Astrocyte of the spinal cord (primary cell): Measurements from ENCODE around the gene TRIM38.

Experiments used
- DNase-seq: peaks from one replicate; pipeline ENCODE4 v3.0.0; 2011; ENCODE audit warnings: low read depth, low spot score
- H3K4me3 ChIP-seq: 2 replicates; pipeline ENCODE4 v1.5.1; 2011; ENCODE audit warnings: low read depth, mild to moderate bottlenecking, low read length, moderate library complexity
- CTCF ChIP-seq: IDR thresholded peaks from 2 replicates; pipeline ENCODE4 v1.5.1; 2012; ENCODE audit warnings: low read depth, mild to moderate bottlenecking, low read length, inconsistent platforms
- in situ Hi-C: cut with HindIII; loops from 2 replicates; pipeline ENCODE4 v1.10.0; 2017; ENCODE audit warnings: low sequenced_read_pairs

Gene TRIM38

GRCh38 chr6:25958700-25959162 is 3.9 kb upstream of the TRIM38 start:
- no peak overlapping the region for H3K4me3 ChIP-seq
- no peak for DNase-seq
- TF ChIP-seq CTCF, result no peak
- in situ Hi-C loops, result no loop called here

- in situ Hi-C loops, result no loop called here
- peak; percentile 15 for DNase-seq
These were observed 2.6 kb upstream of the TRIM38 start for GRCh38 chr6:25959890-25960536.

GRCh38 chr6:25960734-25961133 is 1.9 kb upstream of the TRIM38 start:
- DNase-seq, result no peak
- TF ChIP-seq CTCF, result no peak
- in situ Hi-C loops, result no loop called here
- H3K4me3 ChIP-seq, result no peak overlapping the region

More at GRCh38 chr6:25959890-25960536, 2.6 kb upstream of the TRIM38 start:
- TF ChIP-seq CTCF, result no peak
- no peak overlapping the region for H3K4me3 ChIP-seq

- TF ChIP-seq CTCF, result no peak
- H3K4me3 ChIP-seq, result no peak overlapping the region
- in situ Hi-C loops, result no loop called here
- DNase-seq, result no peak
These were observed 918 bp upstream of the TRIM38 start for GRCh38 chr6:25961619-25962148.

GRCh38 chr6:25963426-25964123 is 973 bp downstream of the TRIM38 start:
- no peak for TF ChIP-seq CTCF
- DNase-seq, result no peak
- in situ Hi-C loops, result no loop called here
- peak overlapping the region; percentile 54 for H3K4me3 ChIP-seq

- H3K4me3 ChIP-seq, result no peak overlapping the region
- TF ChIP-seq CTCF, result no peak
- no peak for DNase-seq
- in situ Hi-C loops, result no loop called here
These were observed 2.5 kb downstream of the TRIM38 start for GRCh38 chr6:25965058-25965457.
